Stimulated activated CD8-positive, alpha-beta memory T cell treated with anti-CD3 and anti-CD28 coated beads, Interleukin-12 subunit alpha, Interleukin-12 subunit beta, amount 100 ng/mL, for 1 hour (primary cell): Measurements from ENCODE around the gene RIN1.
A peak's percentile ranks its signal among the peaks of the same experiment; 100 is the strongest.
"Not testable (repeated sequence)": the region's sequence is repeated elsewhere in the genome, so short reads cannot be mapped to it uniquely, and the experiment has no call there.

ENCODE experiments used
- DNase-seq: peaks from one replicate; pipeline ENCODE4 v3.0.0-alpha.2; 2020; ENCODE audit warnings: low read depth

Gene RIN1, protein sequence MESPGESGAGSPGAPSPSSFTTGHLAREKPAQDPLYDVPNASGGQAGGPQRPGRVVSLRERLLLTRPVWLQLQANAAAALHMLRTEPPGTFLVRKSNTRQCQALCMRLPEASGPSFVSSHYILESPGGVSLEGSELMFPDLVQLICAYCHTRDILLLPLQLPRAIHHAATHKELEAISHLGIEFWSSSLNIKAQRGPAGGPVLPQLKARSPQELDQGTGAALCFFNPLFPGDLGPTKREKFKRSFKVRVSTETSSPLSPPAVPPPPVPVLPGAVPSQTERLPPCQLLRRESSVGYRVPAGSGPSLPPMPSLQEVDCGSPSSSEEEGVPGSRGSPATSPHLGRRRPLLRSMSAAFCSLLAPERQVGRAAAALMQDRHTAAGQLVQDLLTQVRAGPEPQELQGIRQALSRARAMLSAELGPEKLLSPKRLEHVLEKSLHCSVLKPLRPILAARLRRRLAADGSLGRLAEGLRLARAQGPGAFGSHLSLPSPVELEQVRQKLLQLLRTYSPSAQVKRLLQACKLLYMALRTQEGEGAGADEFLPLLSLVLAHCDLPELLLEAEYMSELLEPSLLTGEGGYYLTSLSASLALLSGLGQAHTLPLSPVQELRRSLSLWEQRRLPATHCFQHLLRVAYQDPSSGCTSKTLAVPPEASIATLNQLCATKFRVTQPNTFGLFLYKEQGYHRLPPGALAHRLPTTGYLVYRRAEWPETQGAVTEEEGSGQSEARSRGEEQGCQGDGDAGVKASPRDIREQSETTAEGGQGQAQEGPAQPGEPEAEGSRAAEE

GRCh38 chr11:66336234-66337102 lies at the start of gene RIN1:
TSS of gene RIN1 (minus strand) at chr11:66336434. CDS start at chr11:66336402, 32 bp downstream.
- DNase-seq = no peak

DNA sequence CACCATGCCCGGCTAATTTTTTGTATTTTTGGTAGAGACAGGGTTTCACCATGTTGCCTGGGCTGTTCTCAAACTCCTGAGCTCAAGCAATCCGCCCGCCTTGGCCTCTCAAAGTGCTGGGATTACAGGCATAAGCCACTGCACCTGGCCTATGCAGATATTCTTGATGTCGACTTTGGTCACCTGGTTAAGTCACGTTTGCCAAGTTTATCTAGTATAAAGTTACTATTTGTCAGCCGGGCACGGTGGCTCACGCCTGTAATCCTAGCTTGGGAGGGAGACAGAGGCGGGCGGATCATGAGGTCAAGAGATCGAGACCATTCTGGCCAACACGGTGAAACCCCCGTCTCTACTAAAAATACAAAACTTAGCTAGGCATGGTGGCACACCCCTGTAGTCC lies 48.1 kb upstream of the RIN1 start:
- not testable (repeated sequence) for DNase-seq

- DNase-seq = not testable (repeated sequence)
Measured at GRCh38 chr11:66380264-66380663, 44.0 kb upstream of the RIN1 start.

DNA sequence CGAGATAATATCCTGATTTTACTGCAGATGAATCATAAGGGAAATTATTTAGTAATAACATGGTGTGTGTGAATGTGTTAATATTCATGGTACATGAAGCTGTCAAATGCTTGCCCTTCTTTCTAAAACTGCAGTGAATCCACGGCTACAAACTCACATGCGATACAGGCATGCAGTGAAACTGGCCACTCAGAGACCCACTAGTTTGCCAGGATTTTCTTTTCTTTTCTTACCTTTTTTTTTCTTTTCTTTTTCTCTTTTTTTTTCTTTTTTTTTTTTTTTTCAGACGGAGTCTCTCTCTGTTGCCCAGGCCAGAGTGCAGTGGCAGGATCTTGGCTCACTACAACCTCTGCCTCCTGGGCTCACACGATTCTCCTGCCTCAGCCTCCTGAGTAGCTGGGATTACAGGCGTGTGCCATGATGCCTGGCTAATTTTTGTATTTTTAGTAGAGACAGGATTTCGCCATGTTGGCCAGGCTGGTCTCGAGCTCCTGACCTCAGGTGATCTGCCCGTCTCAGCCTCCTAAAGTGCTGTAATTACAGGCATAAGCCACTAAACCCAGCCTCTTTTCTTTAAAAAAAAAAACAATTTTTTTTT lies 37.6 kb upstream of the RIN1 start:
- not testable (repeated sequence) for DNase-seq

DNA sequence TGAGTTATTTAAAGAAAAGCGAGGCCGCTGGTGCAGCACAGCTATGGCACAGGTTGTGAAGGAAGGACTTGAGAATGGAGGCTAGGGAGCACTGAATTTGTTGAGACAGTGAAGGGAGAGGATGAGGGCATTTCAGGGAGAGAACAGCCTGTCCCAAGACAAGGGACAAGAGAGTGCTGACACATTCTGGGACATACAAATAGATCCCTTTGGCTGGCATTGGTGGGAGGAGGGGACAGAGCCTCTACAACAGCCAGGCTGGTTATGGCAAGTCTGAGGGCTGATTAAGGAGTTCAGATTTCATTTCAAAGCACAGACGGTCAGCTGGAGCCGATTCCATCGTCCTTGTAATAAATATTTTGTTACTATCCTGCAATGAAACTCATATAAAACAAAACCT lies 37.0 kb upstream of the RIN1 start:
- DNase-seq = no peak

- peak; percentile 55 for DNase-seq
Measured at GRCh38 chr11:66371627-66372415, 35.6 kb upstream of the RIN1 start, which contains the start of gene SLC29A2. TSS of gene SLC29A2 (minus strand) at chr11:66371760. CDS start at chr11:66371591, 169 bp downstream.

GRCh38 chr11:66369073-66369894 lies 33.0 kb upstream of the RIN1 start:
- no peak for DNase-seq

GRCh38 chr11:66368484-66368883 lies 32.2 kb upstream of the RIN1 start:
- no peak for DNase-seq

- DNase-seq = no peak
Measured at GRCh38 chr11:66367561-66368312, 31.5 kb upstream of the RIN1 start.

DNA sequence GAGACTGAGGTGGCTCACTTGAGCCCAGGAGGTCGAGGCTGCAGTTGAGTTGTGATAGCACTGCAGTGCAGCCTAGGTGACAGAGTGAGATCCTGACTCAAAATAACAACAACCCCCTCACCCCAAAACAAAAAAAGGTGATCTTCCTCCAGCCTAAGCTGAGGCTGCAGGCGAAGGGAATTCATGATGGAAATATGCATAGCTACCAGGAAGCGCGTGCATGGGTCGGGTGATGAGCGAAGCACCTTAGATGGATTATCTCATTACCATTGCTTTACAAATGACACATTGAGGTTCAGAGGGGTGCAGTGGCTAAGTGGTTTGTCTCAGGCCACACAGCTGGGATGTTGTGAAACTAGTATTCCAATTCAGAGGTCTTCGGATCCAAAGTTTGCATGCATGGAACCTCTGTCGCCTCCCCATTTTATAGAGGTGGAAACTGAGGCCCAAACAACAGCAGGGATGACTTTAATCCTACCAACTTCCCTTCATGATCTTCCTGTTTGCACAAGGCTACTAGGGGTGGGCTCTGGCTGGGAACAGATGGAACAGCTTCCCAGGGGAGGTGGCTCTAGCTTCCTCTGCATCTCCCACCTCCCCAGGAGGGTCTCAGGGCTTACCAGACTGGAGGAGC lies 30.7 kb upstream of the RIN1 start:
- DNase-seq = no peak

DNA sequence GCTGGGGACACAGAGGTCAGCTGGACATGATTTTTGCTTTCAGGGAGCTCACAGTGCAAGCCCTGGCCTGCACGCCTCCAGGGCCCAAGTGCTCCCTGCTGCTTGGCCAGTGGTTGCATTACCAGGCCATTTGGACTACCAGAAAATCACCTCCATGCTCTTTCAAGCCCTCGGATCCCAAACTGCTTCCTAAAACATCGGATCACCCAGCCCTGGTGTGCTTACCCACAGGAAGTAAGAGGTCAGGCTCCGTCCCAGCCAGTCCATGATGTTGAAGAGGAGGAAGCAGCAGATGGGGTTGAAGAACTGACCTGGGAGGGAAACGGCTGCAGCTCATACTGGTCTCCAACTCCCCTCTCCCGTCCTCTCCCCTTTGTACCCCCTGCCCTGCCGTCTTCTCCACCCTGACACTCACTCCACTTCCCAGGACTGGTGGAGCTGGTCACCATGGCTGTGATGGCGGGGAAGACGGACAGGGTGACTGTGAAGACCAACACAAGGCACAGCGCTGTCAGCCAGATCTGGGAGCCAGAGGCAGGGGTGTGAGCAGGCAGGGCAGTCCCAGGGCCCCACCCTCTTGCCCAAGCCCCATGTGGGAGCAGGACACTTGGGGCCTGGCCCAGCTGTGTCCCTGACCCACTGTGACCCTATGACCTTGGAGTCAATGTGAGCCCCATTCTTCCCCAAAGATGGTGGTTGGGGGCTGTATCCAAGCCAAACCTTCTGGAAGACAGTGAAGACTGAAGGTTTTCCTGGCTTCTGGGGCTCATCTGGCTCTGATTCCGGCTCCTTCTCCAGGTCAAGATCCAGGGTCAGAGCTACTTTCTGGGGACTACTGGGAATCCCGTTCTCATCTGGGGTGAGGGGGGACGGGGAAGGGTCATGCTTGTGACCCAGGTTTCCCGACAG lies 29.7 kb upstream of the RIN1 start:
- DNase-seq = no peak

DNA sequence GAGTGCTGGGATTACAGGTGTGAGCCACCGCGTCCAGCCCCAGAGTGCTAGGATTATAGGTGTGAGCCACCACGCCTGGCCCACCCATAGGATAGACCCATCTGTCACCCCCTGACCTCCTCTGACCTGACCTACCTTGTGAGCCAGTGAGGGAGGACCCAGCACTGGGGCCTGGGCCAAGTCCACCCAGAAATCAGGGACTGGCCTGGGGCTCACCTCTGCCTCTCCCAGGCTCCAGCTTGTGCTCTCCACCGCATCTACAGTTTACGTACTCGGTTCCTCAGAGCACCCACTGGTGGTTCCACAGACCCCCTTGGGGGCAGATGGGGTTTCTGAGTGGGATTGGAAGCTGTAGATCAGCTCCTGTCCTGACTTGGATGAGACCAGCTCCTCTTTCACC lies 28.9 kb upstream of the RIN1 start:
- DNase-seq = no peak

GRCh38 chr11:66363805-66364535 lies 27.7 kb upstream of the RIN1 start:
- peak; percentile 30 for DNase-seq

DNA sequence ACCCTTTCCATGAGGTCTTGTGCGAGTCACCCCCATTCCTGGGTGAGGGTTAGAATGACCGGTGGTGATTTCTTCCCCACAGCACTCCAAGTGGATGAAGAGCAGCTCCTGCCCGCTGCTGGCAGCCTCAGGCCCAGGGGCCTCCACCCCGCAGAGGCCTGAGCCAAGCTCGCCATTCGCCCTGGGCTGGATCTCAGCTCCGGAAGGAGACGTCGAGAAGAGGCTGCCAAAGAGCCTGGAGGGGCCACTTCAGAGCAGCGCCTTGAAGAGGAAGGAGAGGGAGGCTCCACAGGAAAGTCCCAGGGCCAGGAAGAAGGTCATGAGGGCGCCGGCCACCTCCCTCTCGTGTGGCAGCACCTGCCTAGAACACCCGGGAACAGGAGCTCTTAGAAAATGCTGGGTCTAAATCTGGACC lies 27.0 kb upstream of the RIN1 start:
- DNase-seq = no peak

DNA sequence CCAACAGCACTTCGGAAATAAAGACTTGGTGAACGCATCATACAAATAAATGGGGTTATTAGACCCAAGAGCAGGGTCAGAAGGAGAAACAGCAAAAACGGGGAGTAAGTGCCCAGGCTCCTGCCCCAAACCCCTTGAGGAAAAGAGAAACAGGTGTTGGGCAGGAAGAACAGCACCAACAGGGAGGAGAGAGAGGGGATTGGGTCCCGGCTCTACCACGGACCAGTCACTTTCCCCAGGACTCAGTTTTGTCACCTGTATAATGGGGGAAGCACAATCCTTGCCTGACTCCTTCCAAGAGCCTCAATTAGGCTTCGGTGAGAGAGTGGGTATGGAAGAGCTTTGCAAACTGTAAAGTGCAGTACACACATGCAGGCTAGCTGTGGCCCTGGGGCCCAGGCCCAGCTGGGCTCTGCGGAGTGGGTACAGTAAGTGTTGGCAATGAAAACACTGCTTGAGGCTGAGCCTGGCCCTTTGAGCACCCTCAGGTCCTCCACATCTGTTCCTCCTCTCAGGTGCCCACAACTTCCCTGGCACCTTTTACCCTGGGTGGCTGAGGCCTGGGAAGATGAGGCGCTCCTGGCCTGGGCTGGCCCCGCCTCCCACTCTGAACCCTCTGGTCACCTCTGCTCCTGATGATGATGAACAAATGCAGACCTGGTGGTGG lies 26.4 kb upstream of the RIN1 start:
- DNase-seq = no peak

DNA sequence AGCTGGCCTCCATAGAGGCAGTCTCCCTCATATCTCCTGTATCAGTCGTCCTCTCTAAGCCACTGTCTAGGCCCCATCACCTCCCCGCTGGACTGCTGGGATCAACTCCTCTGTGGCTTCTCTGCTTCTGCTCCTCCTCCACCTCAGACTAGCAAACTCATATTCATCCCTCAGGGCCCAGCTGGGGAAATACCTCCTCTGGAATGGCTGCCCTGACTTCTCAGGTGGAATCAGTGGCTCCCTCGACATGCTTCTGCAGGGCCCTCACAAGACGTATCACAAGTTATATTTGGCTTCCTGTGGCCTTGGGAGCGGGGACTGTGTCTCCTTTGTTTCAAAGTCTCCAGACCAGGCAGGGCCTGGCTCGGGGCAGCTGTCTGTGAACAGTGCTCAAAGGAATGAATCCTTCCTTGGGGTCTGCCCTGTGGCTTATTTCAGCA lies 25.3 kb upstream of the RIN1 start:
- no peak for DNase-seq
